H9 (cell line): ENCODE measurements around the gene PRR20G. TPM values are rescaled to one million over a fixed set of nuclear protein-coding genes. Genes with fewer than 3 reads are reported as not detected.

Experiments used
- DNase-seq: peaks from one replicate; pipeline ENCODE4 v3.0.0-alpha.2; 2017
- H2AFZ ChIP-seq: one replicate; pipeline ENCODE4 v1.6.1; 2013; ENCODE audit warnings: mild to moderate bottlenecking, low read length, control low read depth, moderate library complexity
- H2AK5ac ChIP-seq: 2 replicates; pipeline ENCODE4 v1.6.1; 2013; ENCODE audit warnings: low read length, control low read depth, mixed read lengths; ENCODE audit not compliant: insufficient read length
- H2BK120ac ChIP-seq: one replicate; pipeline ENCODE4 v1.6.1; 2013; ENCODE audit warnings: low read depth, mild to moderate bottlenecking, low read length, control low read depth, inconsistent platforms; ENCODE audit not compliant: poor library complexity, severe bottlenecking
- H2BK12ac ChIP-seq: 2 replicates; pipeline ENCODE4 v1.6.1; 2013; ENCODE audit warnings: low read length, control low read depth, mixed read lengths, low read depth; ENCODE audit not compliant: insufficient read length
- H2BK15ac ChIP-seq: 2 replicates; pipeline ENCODE4 v1.6.1; 2013; ENCODE audit warnings: low read depth, low read length, control low read depth
- H2BK20ac ChIP-seq: one replicate; pipeline ENCODE4 v1.6.1; 2013; ENCODE audit warnings: low read depth, mild to moderate bottlenecking, low read length, control low read depth, inconsistent platforms; ENCODE audit not compliant: poor library complexity, severe bottlenecking
- H2BK5ac ChIP-seq: 2 replicates; pipeline ENCODE4 v1.6.1; 2013; ENCODE audit warnings: low read length, control low read depth, mixed read lengths; ENCODE audit not compliant: insufficient read length
- H3K14ac ChIP-seq: 2 replicates; pipeline ENCODE4 v1.6.1; 2013; ENCODE audit warnings: low read length, control low read depth; ENCODE audit not compliant: insufficient read depth
- H3K18ac ChIP-seq: 2 replicates; pipeline ENCODE4 v1.6.1; 2013; ENCODE audit warnings: low read depth, mild to moderate bottlenecking, mixed read lengths, low read length, control low read depth; ENCODE audit not compliant: insufficient read length
- H3K23ac ChIP-seq: 2 replicates; pipeline ENCODE4 v1.6.1; 2013; ENCODE audit warnings: low read length, control low read depth, mixed read lengths, low read depth; ENCODE audit not compliant: insufficient read length
- H3K23me2 ChIP-seq: 2 replicates; pipeline ENCODE4 v1.6.1; 2013; ENCODE audit warnings: low read depth, mild to moderate bottlenecking, mixed read lengths, low read length, control low read depth; ENCODE audit not compliant: insufficient read length, poor library complexity, severe bottlenecking
- H3K27ac ChIP-seq: 2 replicates; pipeline ENCODE4 v1.5.1; 2013; ENCODE audit warnings: low read length, control low read depth, mixed read lengths, low read depth; ENCODE audit not compliant: insufficient read length
- H3K27me3 ChIP-seq: 2 replicates; pipeline ENCODE4 v1.6.1; 2013; ENCODE audit warnings: low read length, control low read depth, inconsistent platforms; ENCODE audit not compliant: insufficient read depth
- H3K4ac ChIP-seq: 2 replicates; pipeline ENCODE4 v1.6.1; 2013; ENCODE audit warnings: low read depth, mild to moderate bottlenecking, control low read depth, inconsistent platforms, low read length, moderate library complexity
- H3K4me1 ChIP-seq: 2 replicates; pipeline ENCODE4 v1.6.1; 2013; ENCODE audit warnings: low read length, control low read depth, inconsistent platforms; ENCODE audit not compliant: insufficient read depth
- H3K4me2 ChIP-seq: 2 replicates; pipeline ENCODE4 v1.6.1; 2013; ENCODE audit warnings: low read length, control low read depth, mixed read lengths; ENCODE audit not compliant: insufficient read length, insufficient read depth
- H3K56ac ChIP-seq: 2 replicates; pipeline ENCODE4 v1.6.1; 2013; ENCODE audit warnings: low read depth, mild to moderate bottlenecking, mixed read lengths, low read length, control low read depth; ENCODE audit not compliant: insufficient read length
- H3K79me1 ChIP-seq: 2 replicates; pipeline ENCODE4 v1.6.1; 2013; ENCODE audit warnings: low read depth, mild to moderate bottlenecking, moderate library complexity, low read length, control low read depth, inconsistent platforms; ENCODE audit not compliant: insufficient read depth, poor library complexity, severe bottlenecking
- H3K79me2 ChIP-seq: 2 replicates; pipeline ENCODE4 v1.6.1; 2013; ENCODE audit warnings: low read length, control low read depth, inconsistent platforms; ENCODE audit not compliant: insufficient read depth
- H3K9ac ChIP-seq: 2 replicates; pipeline ENCODE4 v1.6.1; 2013; ENCODE audit warnings: low read length, control low read depth, mixed read lengths; ENCODE audit not compliant: insufficient read length; ENCODE audit errors: extremely low read depth
- H3K9me3 ChIP-seq: one replicate; pipeline ENCODE4 v1.6.1; 2013; ENCODE audit warnings: low read depth, low read length, inconsistent platforms; ENCODE audit not compliant: control insufficient read depth
- H3T11ph ChIP-seq: one replicate; pipeline ENCODE4 v1.6.1; 2013; ENCODE audit warnings: mild to moderate bottlenecking, low read length, control low read depth, inconsistent platforms
- H4K20me1 ChIP-seq: one replicate; pipeline ENCODE4 v1.6.1; 2013; ENCODE audit not compliant: control insufficient read depth, insufficient read length, insufficient read depth
- H4K5ac ChIP-seq: 2 replicates; pipeline ENCODE4 v1.6.1; 2013; ENCODE audit warnings: low read depth, mild to moderate bottlenecking, mixed read lengths, low read length, control low read depth; ENCODE audit not compliant: insufficient read length
- H4K8ac ChIP-seq: replicated peaks from 2 replicates; pipeline ENCODE4 v1.6.1; 2013; ENCODE audit warnings: low read length, control low read depth, mixed read lengths, low read depth; ENCODE audit not compliant: insufficient read length
- H4K91ac ChIP-seq: 2 replicates; pipeline ENCODE4 v1.6.1; 2013; ENCODE audit warnings: low read depth, mild to moderate bottlenecking, moderate library complexity, mixed read lengths, low read length, control low read depth; ENCODE audit not compliant: insufficient read length
- H3K27ac Mint-ChIP-seq, 3 experiments: 2 replicates in 2 of 3; 3 replicates in 1 of 3; pipeline ENCODE4 v1.8.0; 2020 to 2021; ENCODE audit warnings: mixed read lengths in 3 of 3, mild to moderate bottlenecking in 1 of 3, moderate library complexity in 1 of 3
- H3K27me3 Mint-ChIP-seq: 2 replicates; pipeline ENCODE4 v1.8.0; 2021; ENCODE audit warnings: low read depth, mild to moderate bottlenecking, moderate library complexity, mixed read lengths
- H3K36me3 Mint-ChIP-seq, 3 experiments: 2 replicates in 2 of 3; 3 replicates in 1 of 3; pipeline ENCODE4 v1.8.0; 2020 to 2021; ENCODE audit warnings: low read depth in 3 of 3, mixed read lengths in 3 of 3; ENCODE audit not compliant: insufficient read depth in 1 of 3
- H3K4me1 Mint-ChIP-seq, 2 experiments: 2 replicates each; pipeline ENCODE4 v1.8.0; 2020; ENCODE audit warnings: mixed read lengths in 2 of 2
- H3K4me3 Mint-ChIP-seq, 2 experiments: 2 replicates in 1 of 2; 3 replicates in 1 of 2; pipeline ENCODE4 v1.8.0; 2020 to 2021; ENCODE audit warnings: mild to moderate bottlenecking in 2 of 2, mixed read lengths in 2 of 2, moderate library complexity in 1 of 2
- H3K9me3 Mint-ChIP-seq, 2 experiments: 2 replicates in 1 of 2; 3 replicates in 1 of 2; pipeline ENCODE4 v1.8.0; 2020; ENCODE audit warnings: mild to moderate bottlenecking in 2 of 2, mixed read lengths in 2 of 2, moderate library complexity in 1 of 2
- WGBS: extraction: QIAGEN DNeasy Blood & Tissue Kit; methylation state at CpG from one replicate; pipeline ENCODE4 v1.1.7; 2013; ENCODE audit warnings: missing lambda C conversion rate, low lambda C conversion rate, mixed read lengths; ENCODE audit not compliant: insufficient read length; ENCODE audit errors: extremely low coverage; 5-methylcytosine and 5-hydroxymethylcytosine counted together
- total RNA-seq: library from RNA; stranded (reverse); gene quantifications from 2 replicates; pipeline ENCODE4 v1.2.1, GENCODE V29; 2021
- TF ChIP-seq, protein P1 (sequence below): fragments of 200-600 bp; sonication (generic); conservative IDR thresholded peaks from 3 replicates; pipeline ENCODE4 v1.8.0; 2021; ENCODE audit warnings: antibody characterized with exemption, mild to moderate bottlenecking

Gene PRR20G
- total RNA-seq, 1 experiment from 2014 or later, result 0.35 TPM

DNA sequence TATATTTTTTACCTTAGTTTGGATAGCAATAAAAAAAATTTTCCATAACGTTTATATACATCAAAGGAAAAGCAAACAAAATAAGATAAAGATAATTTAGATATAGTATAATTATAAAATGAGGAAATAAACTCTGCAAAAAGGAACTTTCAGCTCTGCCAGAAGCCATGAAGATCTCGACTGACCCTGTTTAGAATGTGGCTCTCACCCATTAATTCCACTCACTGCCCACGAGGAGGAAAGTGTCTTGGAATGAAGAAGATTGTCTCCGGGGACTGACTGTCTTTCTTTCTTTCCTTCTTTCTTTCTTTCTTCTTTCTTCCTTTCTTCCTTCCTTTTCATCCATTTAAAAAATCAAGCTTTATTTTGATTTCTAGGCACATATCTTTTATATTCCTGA lies 20.1 kb upstream of the PRR20G start:
- Histone ChIP-seq H3K79me2 (no peaks in the 10 kb centered on the region), H2BK15ac (no peak overlapping the region), H2AK5ac (no peak overlapping the region), H3K27ac (no peak overlapping the region), H2AFZ (no peak overlapping the region), H3K18ac (no peak overlapping the region), H3K9me3 (no peaks in the 10 kb centered on the region), H2BK12ac (no peak overlapping the region), H3K14ac (no peak overlapping the region), H3K27me3 (no peaks in the 10 kb centered on the region), H3K23ac (no peak overlapping the region), H4K91ac (no peak overlapping the region), H4K20me1 (no peaks in the 10 kb centered on the region), H3T11ph (no peak overlapping the region), H3K79me1 (no peaks in the 10 kb centered on the region), H4K5ac (no peak overlapping the region), H2BK5ac (no peak overlapping the region), H4K8ac (no peak overlapping the region), H2BK20ac (no peak overlapping the region), H3K9ac (no peak overlapping the region), H3K4ac (no peak overlapping the region), H3K4me1 (no peaks in the 10 kb centered on the region), H3K23me2 (no peaks in the 10 kb centered on the region), H3K4me2 (no peak overlapping the region), H2BK120ac (no peak overlapping the region), H3K56ac (no peak overlapping the region)
- Mint-ChIP-seq H3K27me3 (peaks cover 30% of the 10 kb centered on the region), H3K36me3 (no peaks in the 10 kb centered on the region; a peak in 1 of 7 replicates), H3K4me1 (peaks cover 6 to 7% of the 10 kb centered on the region in 2 experiments; a peak in 3 of 4 replicates), H3K9me3 (peaks cover 3 to 4% of the 10 kb centered on the region in 2 experiments; a peak in 4 of 5 replicates), H3K27ac (no peak overlapping the region), H3K4me3 (no peak overlapping the region)
- TF ChIP-seq, protein P1, sequence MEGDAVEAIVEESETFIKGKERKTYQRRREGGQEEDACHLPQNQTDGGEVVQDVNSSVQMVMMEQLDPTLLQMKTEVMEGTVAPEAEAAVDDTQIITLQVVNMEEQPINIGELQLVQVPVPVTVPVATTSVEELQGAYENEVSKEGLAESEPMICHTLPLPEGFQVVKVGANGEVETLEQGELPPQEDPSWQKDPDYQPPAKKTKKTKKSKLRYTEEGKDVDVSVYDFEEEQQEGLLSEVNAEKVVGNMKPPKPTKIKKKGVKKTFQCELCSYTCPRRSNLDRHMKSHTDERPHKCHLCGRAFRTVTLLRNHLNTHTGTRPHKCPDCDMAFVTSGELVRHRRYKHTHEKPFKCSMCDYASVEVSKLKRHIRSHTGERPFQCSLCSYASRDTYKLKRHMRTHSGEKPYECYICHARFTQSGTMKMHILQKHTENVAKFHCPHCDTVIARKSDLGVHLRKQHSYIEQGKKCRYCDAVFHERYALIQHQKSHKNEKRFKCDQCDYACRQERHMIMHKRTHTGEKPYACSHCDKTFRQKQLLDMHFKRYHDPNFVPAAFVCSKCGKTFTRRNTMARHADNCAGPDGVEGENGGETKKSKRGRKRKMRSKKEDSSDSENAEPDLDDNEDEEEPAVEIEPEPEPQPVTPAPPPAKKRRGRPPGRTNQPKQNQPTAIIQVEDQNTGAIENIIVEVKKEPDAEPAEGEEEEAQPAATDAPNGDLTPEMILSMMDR, result no peak
- no CpG with 5 or more reads among the region's 4 CpGs for WGBS
- no peak for DNase-seq
